Progenitor cell of endocrine pancreas (in vitro differentiated cells): ENCODE measurements around the gene BOC. TPM values are rescaled to one million over a fixed set of nuclear protein-coding genes. Genes with fewer than 3 reads are reported as not detected.

Experiments
- DNase-seq: peaks from one replicate; pipeline ENCODE4 v3.0.0; 2021; ENCODE audit warnings: low spot score; ENCODE audit not compliant: unreplicated experiment
- H3K27ac Mint-ChIP-seq: 2 replicates; pipeline ENCODE4 v1.8.0; 2021; ENCODE audit warnings: mild to moderate bottlenecking, moderate library complexity, mixed read lengths
- H3K27me3 Mint-ChIP-seq: 2 replicates; pipeline ENCODE4 v1.8.0; 2021; ENCODE audit warnings: mixed read lengths
- H3K36me3 Mint-ChIP-seq: 2 replicates; pipeline ENCODE4 v1.8.0; 2022; ENCODE audit warnings: mixed read lengths; ENCODE audit not compliant: insufficient read depth
- H3K4me1 Mint-ChIP-seq: 2 replicates; pipeline ENCODE4 v1.8.0; 2021; ENCODE audit warnings: low read depth, mixed read lengths
- H3K4me3 Mint-ChIP-seq: 2 replicates; pipeline ENCODE4 v1.8.0; 2021; ENCODE audit warnings: low read depth, mild to moderate bottlenecking, moderate library complexity, mixed read lengths
- H3K9me3 Mint-ChIP-seq: 2 replicates; pipeline ENCODE4 v1.8.0; 2021; ENCODE audit warnings: low read depth, mixed read lengths
- total RNA-seq: library from RNA; stranded (reverse); gene quantifications from 2 replicates; pipeline ENCODE4 v1.2.1, GENCODE V29; 2021
- TF ChIP-seq, protein P1 (sequence below): fragments of 200-600 bp; sonication (generic); IDR thresholded peaks from one replicate; pipeline ENCODE4 v1.5.0; 2021; ENCODE audit warnings: antibody characterized with exemption, mild to moderate bottlenecking; ENCODE audit not compliant: unreplicated experiment

Gene BOC
- total RNA-seq, 1 donor from 2014 or later: 10.8 TPM

DNA sequence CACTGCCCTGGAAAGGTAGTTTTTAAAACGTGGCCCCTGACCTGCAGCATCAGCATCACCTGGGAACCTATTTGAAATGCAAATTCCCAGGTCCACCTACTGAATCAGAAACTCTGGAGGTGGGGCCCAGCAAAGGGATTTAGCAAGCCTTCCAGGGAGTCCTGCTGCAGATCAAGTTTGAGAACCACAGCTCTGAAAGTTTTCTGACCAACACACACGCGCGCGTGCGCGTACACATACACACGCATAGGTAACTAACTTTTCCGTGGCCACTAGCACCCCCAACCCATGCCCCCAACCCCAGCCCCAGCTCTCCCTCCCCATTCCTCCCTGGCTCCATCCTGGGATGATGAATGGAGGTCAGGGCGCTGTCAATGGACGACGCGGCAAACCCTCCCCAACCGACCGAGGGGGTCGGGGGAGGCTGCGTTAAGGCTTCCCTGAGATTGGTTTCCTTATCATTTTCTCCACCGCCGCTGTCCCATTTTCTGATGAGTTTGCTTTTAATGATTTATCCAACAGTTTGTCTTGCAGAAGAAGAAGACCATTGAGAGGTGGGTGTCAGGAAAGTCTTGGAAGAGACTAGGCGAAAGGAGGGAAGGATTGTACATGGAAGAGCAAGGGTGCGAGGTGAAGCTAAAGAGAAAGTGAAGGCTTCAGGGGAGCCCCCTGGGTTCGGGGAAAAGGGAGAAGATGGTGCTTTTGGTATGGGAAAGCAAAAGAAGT is 590 bp upstream of the BOC start:
- no peak for DNase-seq
- Mint-ChIP-seq H3K9me3 (no peaks in the 10 kb centered on the region), H3K27ac (peak overlapping the region; percentile 90), H3K4me3 (peak overlapping the region; percentile 91), H3K36me3 (no peaks in the 10 kb centered on the region), H3K27me3 (peaks cover 44% of the 10 kb centered on the region), H3K4me1 (peaks cover 9% of the 10 kb centered on the region)
- TF ChIP-seq, protein P1, sequence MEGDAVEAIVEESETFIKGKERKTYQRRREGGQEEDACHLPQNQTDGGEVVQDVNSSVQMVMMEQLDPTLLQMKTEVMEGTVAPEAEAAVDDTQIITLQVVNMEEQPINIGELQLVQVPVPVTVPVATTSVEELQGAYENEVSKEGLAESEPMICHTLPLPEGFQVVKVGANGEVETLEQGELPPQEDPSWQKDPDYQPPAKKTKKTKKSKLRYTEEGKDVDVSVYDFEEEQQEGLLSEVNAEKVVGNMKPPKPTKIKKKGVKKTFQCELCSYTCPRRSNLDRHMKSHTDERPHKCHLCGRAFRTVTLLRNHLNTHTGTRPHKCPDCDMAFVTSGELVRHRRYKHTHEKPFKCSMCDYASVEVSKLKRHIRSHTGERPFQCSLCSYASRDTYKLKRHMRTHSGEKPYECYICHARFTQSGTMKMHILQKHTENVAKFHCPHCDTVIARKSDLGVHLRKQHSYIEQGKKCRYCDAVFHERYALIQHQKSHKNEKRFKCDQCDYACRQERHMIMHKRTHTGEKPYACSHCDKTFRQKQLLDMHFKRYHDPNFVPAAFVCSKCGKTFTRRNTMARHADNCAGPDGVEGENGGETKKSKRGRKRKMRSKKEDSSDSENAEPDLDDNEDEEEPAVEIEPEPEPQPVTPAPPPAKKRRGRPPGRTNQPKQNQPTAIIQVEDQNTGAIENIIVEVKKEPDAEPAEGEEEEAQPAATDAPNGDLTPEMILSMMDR: no peak

DNA sequence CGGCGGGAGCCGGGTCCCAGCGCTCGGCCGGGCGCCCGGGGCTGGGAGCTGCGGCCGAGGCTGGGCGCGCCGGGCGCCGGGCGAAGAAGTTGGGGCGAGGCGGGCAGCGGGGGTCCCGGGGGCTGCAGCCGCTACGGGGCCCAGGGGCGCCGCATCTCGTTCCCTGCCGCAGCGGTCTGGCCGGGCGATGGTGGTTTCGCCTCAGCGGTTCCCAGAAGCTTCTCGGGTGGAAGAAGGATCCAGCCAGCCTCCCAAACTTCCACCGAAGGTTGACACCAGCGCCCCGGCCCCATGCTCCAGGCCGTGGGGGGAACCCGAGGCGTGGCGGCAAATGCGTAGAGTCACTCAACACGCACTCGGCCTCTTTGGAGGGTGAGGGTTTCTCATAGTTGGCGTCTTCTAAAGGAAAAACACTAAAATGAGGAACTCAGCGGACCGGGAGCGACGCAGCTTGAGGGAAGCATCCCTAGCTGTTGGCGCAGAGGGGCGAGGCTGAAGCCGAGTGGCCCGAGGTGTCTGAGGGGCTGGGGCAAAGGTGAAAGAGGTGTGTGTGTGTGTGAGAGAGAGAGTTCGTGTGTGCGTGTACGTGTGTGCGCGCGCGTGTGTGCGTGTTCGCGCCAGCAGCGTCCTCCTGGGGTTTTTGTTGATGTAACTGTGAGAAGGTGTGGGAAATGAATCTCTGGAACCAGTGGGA is 940 bp downstream of the BOC start:
- peaks cover 2% of the 10 kb centered on the region for H3K36me3 Mint-ChIP-seq
- DNase-seq: no peak
- TF ChIP-seq, protein P1: no peak
- H3K27ac Mint-ChIP-seq: peak overlapping the region; percentile 39
- H3K4me3 Mint-ChIP-seq: peak overlapping the region; percentile 80
- H3K4me1 Mint-ChIP-seq: peaks cover 9% of the 10 kb centered on the region
- no peaks in the 10 kb centered on the region for H3K9me3 Mint-ChIP-seq
- H3K27me3 Mint-ChIP-seq: peaks cover 44% of the 10 kb centered on the region

DNA sequence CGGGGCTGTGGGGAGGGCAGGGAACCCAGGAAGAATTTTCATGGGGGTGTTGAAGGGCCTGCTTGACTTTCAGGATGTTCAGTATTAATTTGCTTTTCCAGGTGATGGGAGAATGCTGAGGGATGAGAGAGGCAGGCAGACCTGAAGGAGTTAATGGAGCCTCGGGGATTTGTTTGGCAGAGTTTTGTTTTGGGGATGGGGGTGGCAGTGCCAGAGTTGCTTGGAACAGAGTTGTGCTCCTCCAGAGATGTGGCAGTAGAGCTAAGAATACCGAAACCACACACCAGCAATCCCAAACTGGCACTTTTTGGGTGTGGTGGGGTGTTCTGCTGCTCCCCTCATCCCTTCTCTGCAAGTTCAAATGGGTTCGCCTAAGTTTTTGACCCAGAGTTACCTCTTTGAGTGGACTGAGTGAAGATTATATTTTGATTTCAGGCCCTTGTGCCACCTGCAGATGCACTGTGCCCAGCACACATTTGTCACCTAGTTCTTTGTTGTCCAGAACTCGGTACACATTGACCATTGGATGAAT is 1.6 kb downstream of the BOC start:
- H3K27ac Mint-ChIP-seq: peak overlapping the region; percentile 39
- TF ChIP-seq, protein P1: no peak
- H3K9me3 Mint-ChIP-seq: no peaks in the 10 kb centered on the region
- no peak for DNase-seq
- peaks cover 9% of the 10 kb centered on the region for H3K4me1 Mint-ChIP-seq
- H3K27me3 Mint-ChIP-seq: peaks cover 44% of the 10 kb centered on the region
- peaks cover 2% of the 10 kb centered on the region for H3K36me3 Mint-ChIP-seq
- peak overlapping the region; percentile 80 for H3K4me3 Mint-ChIP-seq

DNA sequence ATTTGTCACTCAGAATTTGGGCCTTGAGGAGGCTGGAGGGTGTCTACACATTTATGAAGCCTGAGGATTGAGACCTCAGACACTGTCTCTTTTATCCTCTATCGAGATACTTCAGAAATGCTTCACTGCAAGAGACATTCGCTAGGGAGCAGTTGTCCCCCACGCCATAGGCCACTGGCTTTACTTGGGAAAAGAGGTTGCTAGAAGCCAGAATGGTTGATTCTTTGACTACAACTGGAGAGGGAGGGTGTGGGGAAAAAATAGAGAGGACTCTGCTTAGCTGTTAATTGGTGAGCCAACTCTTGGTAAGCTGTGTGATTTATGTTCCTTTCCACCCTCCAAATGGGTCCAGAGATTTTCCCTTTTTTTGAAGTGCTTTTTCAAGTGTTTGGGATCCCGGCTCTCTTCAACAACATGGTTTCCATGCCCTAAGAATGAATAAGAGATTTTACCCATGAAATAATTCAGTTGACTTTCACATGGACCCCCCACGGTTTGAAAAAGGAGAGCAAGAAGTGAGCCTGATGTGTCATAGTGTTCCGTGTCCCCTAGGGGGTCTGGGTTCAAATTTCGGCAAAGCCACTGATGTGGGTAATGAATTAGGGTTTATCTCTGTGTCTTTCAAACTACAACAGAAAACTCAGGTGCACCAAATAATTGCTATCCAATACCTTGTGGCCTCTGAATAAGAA is 2.7 kb downstream of the BOC start:
- Mint-ChIP-seq H3K4me1 (peaks cover 9% of the 10 kb centered on the region), H3K4me3 (peak overlapping the region; percentile 80), H3K9me3 (no peaks in the 10 kb centered on the region), H3K36me3 (peaks cover 3% of the 10 kb centered on the region), H3K27ac (no peak overlapping the region), H3K27me3 (peaks cover 42% of the 10 kb centered on the region)
- no peak for DNase-seq
- TF ChIP-seq, protein P1: no peak
